ENCODE results near the gene TM4SF18.

The TM4SF18 gene

DNA sequence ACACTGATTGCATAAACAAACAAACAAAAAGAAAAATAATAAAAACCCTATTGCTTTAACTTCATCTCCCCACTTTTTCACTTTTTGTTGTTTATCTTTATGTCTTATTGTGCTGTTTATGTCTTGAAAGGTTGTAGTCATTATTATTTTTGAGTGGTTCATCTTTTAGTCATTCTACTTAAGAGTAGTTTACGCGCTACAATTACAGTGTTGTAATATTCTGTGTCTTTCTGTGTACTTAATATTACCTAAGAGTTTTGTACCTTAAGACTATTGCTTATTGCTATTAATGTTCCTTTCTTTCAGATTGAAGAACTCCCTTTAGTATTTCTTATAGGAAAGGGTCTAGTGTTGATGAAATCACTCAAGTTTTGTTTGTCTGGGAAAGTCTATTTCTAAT, 28.1 kb downstream of the TM4SF18 start:
- no peaks in the 10 kb centered on the region for H3K36me3 ChIP-seq (ENCODE audit: control insufficient read depth, insufficient read depth, low read length)
- TF ChIP-seq, protein P1, sequence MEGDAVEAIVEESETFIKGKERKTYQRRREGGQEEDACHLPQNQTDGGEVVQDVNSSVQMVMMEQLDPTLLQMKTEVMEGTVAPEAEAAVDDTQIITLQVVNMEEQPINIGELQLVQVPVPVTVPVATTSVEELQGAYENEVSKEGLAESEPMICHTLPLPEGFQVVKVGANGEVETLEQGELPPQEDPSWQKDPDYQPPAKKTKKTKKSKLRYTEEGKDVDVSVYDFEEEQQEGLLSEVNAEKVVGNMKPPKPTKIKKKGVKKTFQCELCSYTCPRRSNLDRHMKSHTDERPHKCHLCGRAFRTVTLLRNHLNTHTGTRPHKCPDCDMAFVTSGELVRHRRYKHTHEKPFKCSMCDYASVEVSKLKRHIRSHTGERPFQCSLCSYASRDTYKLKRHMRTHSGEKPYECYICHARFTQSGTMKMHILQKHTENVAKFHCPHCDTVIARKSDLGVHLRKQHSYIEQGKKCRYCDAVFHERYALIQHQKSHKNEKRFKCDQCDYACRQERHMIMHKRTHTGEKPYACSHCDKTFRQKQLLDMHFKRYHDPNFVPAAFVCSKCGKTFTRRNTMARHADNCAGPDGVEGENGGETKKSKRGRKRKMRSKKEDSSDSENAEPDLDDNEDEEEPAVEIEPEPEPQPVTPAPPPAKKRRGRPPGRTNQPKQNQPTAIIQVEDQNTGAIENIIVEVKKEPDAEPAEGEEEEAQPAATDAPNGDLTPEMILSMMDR (IDR thresholded peaks at IDR 0.05; ENCODE audit: insufficient read depth, low read length, poor library complexity, severe bottlenecking), result no peak
- H3K27me3 ChIP-seq (replicated peaks; ENCODE audit: control insufficient read depth, insufficient read depth, low read length), result no peaks in the 10 kb centered on the region
- H3K4me3 ChIP-seq (replicated peaks; ENCODE audit: low read depth, low read length), result no peak overlapping the region
- DNase-seq (ENCODE audit: extremely low read depth, insufficient read length), result no peak

DNA sequence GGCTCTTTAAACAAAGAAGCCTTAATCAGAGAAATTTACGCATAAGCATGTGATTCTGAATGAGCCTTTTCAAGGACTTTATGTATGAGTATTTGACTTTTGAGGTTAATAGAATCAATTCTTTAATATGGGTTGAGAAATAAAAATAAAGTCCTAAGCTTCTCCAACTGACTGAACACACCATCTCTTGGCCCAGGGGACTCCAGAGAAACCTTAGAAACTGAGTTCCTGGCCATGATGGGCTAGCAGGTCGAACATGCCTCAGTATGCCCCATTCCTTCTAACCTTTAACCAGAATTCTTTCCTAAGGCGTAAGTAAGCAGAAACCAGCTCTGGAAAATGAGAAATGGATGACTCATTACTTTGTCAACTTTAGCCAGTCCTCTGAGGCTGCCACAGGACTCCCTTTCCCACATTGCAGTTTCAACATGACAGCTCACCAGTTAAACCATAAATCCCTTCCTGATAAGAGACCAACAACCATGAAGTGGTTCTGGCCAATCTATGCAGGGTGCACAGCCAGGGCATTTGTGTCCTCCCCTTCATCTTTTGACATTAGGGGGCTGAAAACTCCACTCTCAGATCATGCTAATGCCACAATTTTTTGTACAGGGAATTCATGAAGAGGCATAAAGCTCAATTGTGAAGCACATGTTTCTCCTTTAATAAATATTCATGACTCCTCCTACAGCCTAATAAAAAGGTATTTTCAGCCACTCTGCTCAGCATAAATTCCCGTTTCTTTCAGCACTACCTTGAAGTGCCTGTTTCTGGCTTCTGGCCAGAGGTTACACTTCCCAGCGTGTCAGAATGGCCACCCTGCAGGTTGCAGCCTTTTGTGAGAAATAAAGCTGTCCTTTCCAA, 33.3 kb downstream of the TM4SF18 start:
- no peak for DNase-seq (ENCODE audit: extremely low read depth, insufficient read length)
- Histone ChIP-seq H3K4me3 (replicated peaks; ENCODE audit: low read depth, low read length) (no peak overlapping the region), H3K27me3 (replicated peaks; ENCODE audit: control insufficient read depth, insufficient read depth, low read length) (no peaks in the 10 kb centered on the region), H3K36me3 (ENCODE audit: control insufficient read depth, insufficient read depth, low read length) (no peaks in the 10 kb centered on the region)
- TF ChIP-seq, protein P1 (IDR thresholded peaks at IDR 0.05; ENCODE audit: insufficient read depth, low read length, poor library complexity, severe bottlenecking), result no peak

DNA sequence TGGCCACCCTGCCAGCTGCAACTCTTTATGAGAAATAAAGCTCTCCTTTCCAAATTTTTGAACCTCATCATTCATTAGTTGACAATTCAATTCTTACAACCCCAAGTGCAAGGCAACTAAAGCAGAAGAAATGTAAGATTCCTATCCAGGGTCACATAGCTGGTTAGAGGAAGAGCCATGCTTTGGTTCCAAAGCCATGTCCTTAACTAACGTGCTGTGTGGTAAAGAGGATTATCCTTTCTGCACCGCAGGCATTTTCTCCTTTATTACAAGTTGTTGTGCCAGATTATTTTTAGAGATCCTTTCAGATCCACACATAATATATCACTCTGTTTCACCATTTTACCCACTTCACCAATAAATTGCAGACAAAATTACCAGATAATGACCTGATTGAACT, 36.5 kb downstream of the TM4SF18 start:
- TF ChIP-seq, protein P1 (IDR thresholded peaks at IDR 0.05; ENCODE audit: insufficient read depth, low read length, poor library complexity, severe bottlenecking), result no peak
- no peaks in the 10 kb centered on the region for H3K27me3 ChIP-seq (replicated peaks; ENCODE audit: control insufficient read depth, insufficient read depth, low read length)
- H3K4me3 ChIP-seq (replicated peaks; ENCODE audit: low read depth, low read length), result no peak overlapping the region
- H3K36me3 ChIP-seq (ENCODE audit: control insufficient read depth, insufficient read depth, low read length), result no peaks in the 10 kb centered on the region
- DNase-seq (ENCODE audit: extremely low read depth, insufficient read length), result no peak

DNA sequence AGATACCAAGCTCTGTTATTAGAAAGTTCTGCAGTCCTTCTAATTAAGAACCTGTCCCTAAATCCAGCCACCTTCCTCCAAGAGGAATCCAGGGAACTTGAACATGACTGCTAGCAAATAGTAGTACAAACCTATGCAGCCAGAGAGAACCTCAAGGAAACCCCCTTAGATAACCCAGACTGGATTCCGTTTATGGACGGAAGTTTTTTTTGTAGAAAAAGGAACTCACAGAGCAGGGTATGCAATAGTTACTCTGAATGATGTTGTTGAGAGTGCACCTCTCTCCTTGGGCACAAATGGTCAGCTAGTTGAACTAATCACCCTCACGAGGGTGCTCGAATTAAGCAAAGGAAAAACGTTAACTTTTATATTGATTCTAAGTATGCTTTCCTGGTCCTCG, 40.8 kb downstream of the TM4SF18 start:
- TF ChIP-seq, protein P1 (IDR thresholded peaks at IDR 0.05; ENCODE audit: insufficient read depth, low read length, poor library complexity, severe bottlenecking), result no peak
- no peak overlapping the region for H3K4me3 ChIP-seq (replicated peaks; ENCODE audit: low read depth, low read length)
- no peaks in the 10 kb centered on the region for H3K36me3 ChIP-seq (ENCODE audit: control insufficient read depth, insufficient read depth, low read length)
- H3K27me3 ChIP-seq (replicated peaks; ENCODE audit: control insufficient read depth, insufficient read depth, low read length), result no peaks in the 10 kb centered on the region
- no peak for DNase-seq (ENCODE audit: extremely low read depth, insufficient read length)

DNA sequence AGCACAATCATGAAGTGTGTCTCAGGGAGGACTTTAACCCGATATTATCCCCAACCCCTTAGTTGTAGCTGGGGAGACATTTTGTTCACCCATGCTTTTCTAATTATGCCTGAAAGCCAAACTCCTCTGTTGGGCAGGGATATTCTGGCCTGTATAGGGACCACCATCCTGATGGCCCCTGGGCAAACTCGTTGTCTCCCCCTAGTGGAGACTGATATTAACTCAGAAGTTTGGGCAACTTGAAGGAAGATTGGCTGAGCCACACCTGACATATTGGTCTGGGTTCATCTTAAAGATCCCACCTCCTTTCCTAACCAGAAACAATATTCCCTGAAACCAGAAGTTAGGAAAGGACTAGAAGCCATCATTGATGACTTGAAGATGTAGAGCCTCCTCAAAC, 42.3 kb downstream of the TM4SF18 start:
- Histone ChIP-seq H3K4me3 (replicated peaks; ENCODE audit: low read depth, low read length) (no peak overlapping the region), H3K36me3 (ENCODE audit: control insufficient read depth, insufficient read depth, low read length) (no peaks in the 10 kb centered on the region), H3K27me3 (replicated peaks; ENCODE audit: control insufficient read depth, insufficient read depth, low read length) (no peaks in the 10 kb centered on the region)
- no peak for DNase-seq (ENCODE audit: extremely low read depth, insufficient read length)
- TF ChIP-seq, protein P1 (IDR thresholded peaks at IDR 0.05; ENCODE audit: insufficient read depth, low read length, poor library complexity, severe bottlenecking), result peak; percentile 71

Data from GM06990 (cell line).